ENCODE results near the gene ZBTB16.
"Not testable (repeated sequence)": the region's sequence is repeated elsewhere in the genome, so short reads cannot be mapped to it uniquely, and the experiment has no call there.

ZBTB16 gene

GRCh38 chr11:114049050-114049449 is 10.5 kb upstream of the ZBTB16 start:
- Mint-ChIP-seq H3K4me1 (peaks cover 52% of the 10 kb centered on the region), H3K27me3 (ENCODE audit: low read depth, poor library complexity) (peaks cover 4% of the 10 kb centered on the region), H3K27ac (peak overlapping the region; percentile 78), H3K9me3 (no peaks in the 10 kb centered on the region), H3K4me3 (no peak overlapping the region), H3K36me3 (ENCODE audit: low read depth) (no peaks in the 10 kb centered on the region)
- no peak for DNase-seq
- no peak for TF ChIP-seq CTCF (IDR thresholded peaks at IDR 0.05)

GRCh38 chr11:114049766-114050165 is 9.7 kb upstream of the ZBTB16 start:
- not testable (repeated sequence) for H3K9me3 Mint-ChIP-seq; DNase-seq; H3K4me3 Mint-ChIP-seq; H3K27me3 Mint-ChIP-seq (ENCODE audit: low read depth, poor library complexity); H3K36me3 Mint-ChIP-seq (ENCODE audit: low read depth)
- H3K27ac Mint-ChIP-seq: peak overlapping the region; percentile 78
- H3K4me1 Mint-ChIP-seq: peaks cover 45% of the 10 kb centered on the region

- Mint-ChIP-seq H3K9me3 (no peaks in the 10 kb centered on the region), H3K4me3 (no peak overlapping the region), H3K27ac (peak overlapping the region; percentile 51), H3K36me3 (ENCODE audit: low read depth) (no peaks in the 10 kb centered on the region), H3K27me3 (ENCODE audit: low read depth, poor library complexity) (peaks cover 4% of the 10 kb centered on the region), H3K4me1 (peaks cover 44% of the 10 kb centered on the region)
- TF ChIP-seq CTCF (IDR thresholded peaks at IDR 0.05): no peak
- no peak for DNase-seq
These were observed 9.1 kb upstream of the ZBTB16 start for GRCh38 chr11:114050258-114050927.

GRCh38 chr11:114051558-114051957 is 8.0 kb upstream of the ZBTB16 start:
- Mint-ChIP-seq H3K4me1 (peaks cover 54% of the 10 kb centered on the region), H3K36me3 (ENCODE audit: low read depth) (no peaks in the 10 kb centered on the region), H3K9me3 (no peaks in the 10 kb centered on the region), H3K27ac (no peak overlapping the region), H3K4me3 (no peak overlapping the region), H3K27me3 (ENCODE audit: low read depth, poor library complexity) (peaks cover 4% of the 10 kb centered on the region)
- no peak for DNase-seq
- TF ChIP-seq CTCF (IDR thresholded peaks at IDR 0.05): no peak

- TF ChIP-seq CTCF (IDR thresholded peaks at IDR 0.05): no peak
- Mint-ChIP-seq H3K4me1 (peaks cover 55% of the 10 kb centered on the region), H3K27me3 (ENCODE audit: low read depth, poor library complexity) (peaks cover 9% of the 10 kb centered on the region), H3K36me3 (ENCODE audit: low read depth) (no peaks in the 10 kb centered on the region), H3K9me3 (no peaks in the 10 kb centered on the region), H3K4me3 (no peak overlapping the region), H3K27ac (no peak overlapping the region)
- DNase-seq: no peak
These were observed 7.4 kb upstream of the ZBTB16 start for GRCh38 chr11:114052160-114052559.

GRCh38 chr11:114053406-114053805 is 6.1 kb upstream of the ZBTB16 start:
- Mint-ChIP-seq H3K36me3 (ENCODE audit: low read depth) (no peaks in the 10 kb centered on the region), H3K4me3 (no peak overlapping the region), H3K9me3 (no peaks in the 10 kb centered on the region), H3K4me1 (peaks cover 59% of the 10 kb centered on the region), H3K27me3 (ENCODE audit: low read depth, poor library complexity) (peaks cover 12% of the 10 kb centered on the region), H3K27ac (no peak overlapping the region)
- no peak for DNase-seq
- TF ChIP-seq CTCF (IDR thresholded peaks at IDR 0.05): no peak
